A204.1 (cell line): ENCODE results near the gene LRRTM4.

Source experiments
- FAIRE-seq: peaks from 2 replicates; lab custom pipeline; 2012; peaks lifted over from hg19 to GRCh38; lab: Jason Lieb, UNC

LRRTM4 gene

GRCh38 chr2:77470096-77470495 is 52.1 kb downstream of the LRRTM4 start:
- FAIRE-seq = no peak

DNA sequence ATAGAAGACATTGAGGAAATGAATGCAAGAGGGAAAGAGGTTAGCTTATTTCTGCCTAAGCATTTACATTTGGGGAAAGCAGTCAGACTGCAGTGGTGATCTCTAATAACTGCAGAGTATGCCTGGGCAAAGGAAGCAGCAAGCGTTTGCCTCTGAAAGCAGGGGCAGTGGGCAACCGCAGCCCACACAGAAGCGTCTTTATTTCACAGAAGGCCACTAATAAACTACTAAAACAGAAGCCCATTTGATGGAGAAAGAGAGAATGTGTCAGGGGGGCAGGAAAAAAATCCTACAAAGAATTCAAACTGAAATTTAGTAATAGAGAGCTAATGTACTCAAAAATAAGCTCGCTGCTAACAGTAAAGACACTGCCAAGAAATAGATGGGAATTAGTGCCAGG is 53.1 kb downstream of the LRRTM4 start:
- FAIRE-seq = no peak

GRCh38 chr2:77459840-77460239 is 62.3 kb downstream of the LRRTM4 start:
- no peak for FAIRE-seq

GRCh38 chr2:77458216-77458615 is 64.0 kb downstream of the LRRTM4 start:
- FAIRE-seq = no peak

DNA sequence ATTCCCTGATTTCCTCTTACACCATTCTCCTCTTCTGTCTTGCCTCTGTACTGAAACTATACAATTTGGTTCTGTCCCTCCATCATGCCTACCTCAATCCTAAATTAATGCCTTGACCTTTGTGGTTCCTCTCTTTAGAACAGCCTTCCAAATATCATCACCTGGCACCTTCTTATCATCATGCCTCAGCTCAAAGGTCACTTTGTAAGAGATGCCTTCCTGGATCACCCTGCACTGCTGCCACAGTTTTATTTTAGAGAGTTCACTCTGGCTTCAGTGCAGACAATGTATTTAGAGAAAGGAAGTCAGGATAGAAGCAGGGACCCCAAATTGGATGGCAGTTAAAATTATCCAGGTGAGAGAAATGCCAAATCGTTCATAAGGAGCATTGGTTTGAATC is 64.5 kb downstream of the LRRTM4 start:
- FAIRE-seq = no peak

DNA sequence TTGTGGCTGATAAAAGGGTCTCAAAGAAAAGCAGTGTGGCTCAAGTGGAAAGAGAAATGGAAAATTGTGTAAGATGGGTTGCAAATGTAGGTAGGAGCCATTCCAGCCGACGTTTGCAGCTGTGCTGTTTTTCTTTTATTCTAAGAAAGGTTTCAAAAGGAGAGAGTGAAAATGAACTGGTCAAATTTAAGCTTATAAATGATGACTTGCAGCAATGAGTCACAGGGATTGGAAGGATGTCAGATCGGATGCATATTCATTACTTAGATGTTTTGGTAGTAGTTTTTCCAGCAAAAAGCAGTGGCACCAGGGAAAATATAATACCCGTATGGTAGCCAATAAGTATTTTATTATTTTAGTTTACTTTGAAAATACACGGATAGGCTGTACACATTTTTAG is 79.1 kb downstream of the LRRTM4 start:
- FAIRE-seq = no peak

DNA sequence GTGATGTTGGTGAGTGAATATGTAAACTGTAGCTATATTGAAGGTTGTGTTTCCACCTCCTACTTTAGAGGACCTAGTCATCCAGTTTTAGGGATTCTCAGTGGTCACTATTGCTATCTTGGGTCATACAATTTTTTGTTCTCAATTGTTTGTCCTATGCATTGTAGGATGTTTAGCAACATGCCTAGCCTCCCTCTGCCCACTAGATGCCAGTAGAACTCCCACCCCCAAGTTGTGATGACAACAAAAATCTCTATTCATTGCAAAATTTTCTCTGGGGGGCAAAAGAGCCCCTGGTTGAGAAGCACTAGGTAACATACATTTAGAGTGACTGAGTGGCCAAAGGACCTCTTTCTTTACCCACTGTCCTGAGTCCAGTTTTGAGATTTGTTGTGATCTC is 87.3 kb downstream of the LRRTM4 start:
- no peak for FAIRE-seq

DNA sequence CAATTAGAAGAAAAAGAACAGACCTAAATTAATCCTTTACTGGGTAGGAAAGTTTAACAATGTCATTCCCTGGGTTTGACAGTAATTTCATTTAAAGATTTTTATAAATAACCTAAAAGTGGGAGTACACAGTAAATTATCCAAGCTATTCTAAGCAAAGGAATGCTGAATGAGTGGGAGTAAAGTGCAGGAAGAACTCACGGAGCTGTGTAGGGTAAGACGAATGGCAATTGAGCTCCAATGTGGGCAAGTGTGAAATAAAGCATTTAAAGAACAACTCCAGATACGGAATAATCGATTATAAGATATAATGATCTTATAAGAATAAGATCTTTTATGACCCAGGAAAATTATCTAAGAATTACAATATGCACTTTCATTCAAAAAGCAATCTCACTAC is 93.2 kb downstream of the LRRTM4 start:
- FAIRE-seq = no peak

DNA sequence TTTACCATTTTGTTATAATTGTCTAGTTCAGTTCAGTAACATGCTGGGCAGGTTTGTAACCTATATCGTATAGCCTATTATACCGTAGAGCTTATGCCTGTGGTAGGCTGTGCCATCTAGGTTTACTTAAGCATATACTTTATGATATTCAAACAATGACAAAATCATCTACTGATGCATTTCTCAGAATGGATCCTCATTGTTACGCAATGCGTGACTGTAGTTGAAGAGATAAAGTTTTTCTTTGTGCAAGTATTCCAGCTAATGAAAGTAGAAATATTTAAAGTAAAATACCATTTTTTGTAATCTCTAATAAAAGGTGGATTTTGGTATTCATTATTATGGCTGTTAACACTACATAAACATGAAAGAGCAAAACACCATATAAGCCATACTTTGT is 100.2 kb downstream of the LRRTM4 start:
- FAIRE-seq = no peak

GRCh38 chr2:77418537-77418936 is 103.6 kb downstream of the LRRTM4 start:
- FAIRE-seq = no peak

DNA sequence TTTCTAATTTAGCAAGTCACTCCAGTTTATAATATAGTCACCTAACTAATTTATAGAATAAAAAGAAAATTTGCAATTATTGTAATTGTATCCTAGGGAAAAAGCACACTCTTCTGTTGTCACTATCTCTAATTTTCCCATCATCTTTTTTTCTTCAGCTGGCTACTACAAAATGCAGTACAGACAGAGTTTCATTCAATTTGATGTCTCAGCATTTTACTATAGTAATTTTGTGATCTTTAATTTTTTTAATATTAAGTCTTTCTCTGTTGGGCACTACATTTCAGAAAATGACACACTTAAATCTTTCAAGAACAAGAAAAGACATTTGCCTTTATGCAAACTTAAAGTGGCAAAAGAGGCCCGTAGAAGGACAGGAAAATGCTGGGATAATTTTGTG is 118.0 kb downstream of the LRRTM4 start:
- FAIRE-seq = no peak

DNA sequence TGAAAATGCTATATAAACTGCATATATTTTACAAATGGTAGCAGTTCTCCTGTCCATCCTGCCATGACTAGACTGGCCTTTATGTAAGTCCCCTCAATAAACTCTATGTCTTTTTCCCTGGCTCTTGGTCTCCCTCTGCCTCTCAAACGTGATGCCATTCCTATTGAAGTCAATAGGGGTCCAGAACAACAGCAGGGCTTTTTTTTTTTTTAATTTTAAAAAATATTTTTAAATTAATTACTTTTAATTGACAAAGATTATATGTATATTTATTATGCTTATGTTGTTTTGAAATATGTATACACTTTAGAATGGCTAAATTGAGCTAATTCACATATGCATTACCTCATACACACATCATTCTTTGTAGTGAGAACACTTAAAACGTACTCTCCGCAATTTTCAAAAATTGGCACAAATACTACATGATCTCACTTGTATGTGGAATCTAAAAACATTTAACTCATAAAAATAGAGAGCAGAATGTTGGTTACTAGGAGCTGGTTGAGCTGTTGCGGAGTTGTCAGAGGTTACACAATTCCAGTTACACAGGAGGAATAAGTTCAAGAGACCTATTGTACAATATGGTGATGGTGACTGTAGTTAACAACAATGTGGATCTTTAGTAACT is 123.1 kb downstream of the LRRTM4 start:
- no peak for FAIRE-seq

GRCh38 chr2:77397763-77398162 is 124.4 kb downstream of the LRRTM4 start:
- no peak for FAIRE-seq

DNA sequence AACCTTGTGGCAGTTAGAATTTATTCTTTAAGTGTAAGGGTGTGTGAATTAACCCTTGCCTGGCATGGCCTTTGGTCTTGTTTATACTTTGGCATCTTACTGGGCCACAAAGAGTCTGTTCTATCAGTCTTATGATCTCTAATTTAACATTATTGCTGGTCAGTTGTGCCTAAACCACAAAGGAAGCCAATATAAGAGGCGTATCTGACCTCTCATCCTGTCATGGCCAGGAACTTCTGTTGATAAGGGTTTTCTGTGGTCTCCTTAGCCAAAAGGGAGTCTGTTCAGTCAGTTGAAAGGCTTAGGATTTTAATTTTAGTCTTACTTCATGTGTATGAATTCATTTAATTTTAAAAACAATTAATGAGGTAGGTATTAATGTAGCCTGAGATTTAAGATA is 127.2 kb downstream of the LRRTM4 start:
- no peak for FAIRE-seq

DNA sequence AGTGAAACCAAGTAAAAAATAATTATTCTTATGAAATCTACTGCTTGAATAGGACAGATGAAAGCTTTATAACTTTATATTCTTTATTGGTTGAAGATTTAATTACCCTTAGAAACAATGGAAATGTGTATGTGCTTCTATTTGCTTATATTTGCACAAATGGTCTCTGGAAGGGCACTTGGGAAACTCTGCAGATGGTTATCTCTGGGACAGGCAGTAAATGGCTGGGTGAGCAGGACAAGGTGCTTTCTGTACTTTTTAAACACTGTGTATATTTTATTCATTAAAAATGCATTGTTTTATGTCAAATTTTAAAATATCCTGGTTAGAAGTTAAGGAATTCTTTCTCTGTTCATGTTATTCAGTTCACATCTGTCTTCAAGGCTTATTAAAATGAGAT is 131.1 kb downstream of the LRRTM4 start:
- no peak for FAIRE-seq

DNA sequence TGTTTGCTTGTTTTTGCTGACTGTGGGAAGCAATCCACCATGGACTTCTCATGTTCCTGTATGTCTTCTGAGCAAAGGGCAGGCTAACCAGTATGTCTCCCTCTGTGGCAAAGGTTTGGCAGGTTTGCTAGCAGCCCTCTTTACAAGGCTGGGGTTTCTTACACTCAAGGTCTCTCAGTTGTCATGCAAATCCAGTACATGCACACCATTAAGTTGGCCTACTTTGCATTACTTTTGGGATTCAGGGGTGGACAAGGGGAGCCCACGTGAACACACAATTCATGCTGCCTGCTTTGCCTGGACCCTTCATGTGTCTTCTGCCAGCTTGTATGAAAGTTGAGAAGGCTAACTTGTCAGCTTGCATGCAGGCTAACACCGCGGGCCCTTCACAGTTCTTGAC is 134.9 kb downstream of the LRRTM4 start:
- FAIRE-seq = no peak

DNA sequence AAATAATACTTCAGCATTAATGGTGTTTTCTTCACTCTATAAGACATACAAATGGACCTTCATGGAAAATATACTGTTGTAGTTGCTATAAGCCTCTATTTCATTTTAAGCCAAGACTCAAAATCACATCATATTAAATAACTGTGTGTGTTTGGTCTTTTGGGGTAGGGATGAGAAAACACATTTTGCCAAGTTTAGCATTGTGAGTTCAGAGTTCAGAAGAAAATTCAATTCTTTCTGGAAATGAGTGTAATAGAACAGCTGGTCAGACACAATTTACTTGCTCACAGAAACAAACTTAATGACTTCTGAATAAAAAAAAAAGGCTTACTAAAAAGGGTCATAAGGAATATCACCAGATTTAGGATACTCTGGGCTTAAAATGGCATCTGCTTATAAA is 149.5 kb downstream of the LRRTM4 start:
- no peak for FAIRE-seq

- FAIRE-seq = no peak
Measured at GRCh38 chr2:77370511-77370910, 151.7 kb downstream of the LRRTM4 start.

DNA sequence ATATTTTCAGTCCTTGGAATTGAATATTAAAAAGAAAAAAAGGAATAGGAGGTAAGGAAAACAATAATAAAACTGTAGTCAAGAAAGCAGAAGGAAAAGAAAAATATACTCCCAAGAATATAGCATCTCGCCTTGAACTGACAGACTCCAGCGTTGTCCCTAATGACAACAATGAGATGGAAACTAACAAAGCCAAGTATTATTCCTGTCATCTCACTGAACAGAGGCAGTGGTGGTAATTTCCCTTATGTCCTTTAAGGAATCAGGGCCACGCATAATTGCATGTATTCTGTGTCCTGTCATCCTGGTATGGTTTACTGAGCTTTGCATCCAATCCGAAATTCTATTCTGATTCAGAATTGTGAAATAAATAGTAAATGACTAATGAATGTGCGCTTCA is 158.9 kb downstream of the LRRTM4 start:
- no peak for FAIRE-seq

- FAIRE-seq = no peak
Measured at GRCh38 chr2:77348821-77349220, 173.4 kb downstream of the LRRTM4 start.

DNA sequence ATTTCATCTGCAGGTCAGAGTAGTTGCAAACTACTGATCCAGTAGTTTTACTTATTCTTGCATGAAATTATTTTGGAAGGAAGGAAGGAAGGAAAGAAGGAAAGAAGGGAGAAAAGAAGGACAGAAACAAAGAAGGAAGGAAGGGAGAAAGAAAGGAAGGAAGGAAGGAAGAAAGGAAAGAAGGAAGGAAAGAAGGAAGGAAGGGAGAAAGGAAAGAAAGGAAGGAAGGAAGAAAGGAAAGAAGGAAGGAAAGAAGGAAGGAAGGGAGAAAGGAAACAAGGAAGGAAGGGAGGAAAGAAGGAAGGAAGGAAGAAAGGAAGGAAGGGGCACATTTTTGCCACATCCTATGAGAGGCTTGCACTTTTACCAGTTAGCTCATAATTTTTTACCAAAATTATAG is 186.2 kb downstream of the LRRTM4 start:
- FAIRE-seq = no peak

DNA sequence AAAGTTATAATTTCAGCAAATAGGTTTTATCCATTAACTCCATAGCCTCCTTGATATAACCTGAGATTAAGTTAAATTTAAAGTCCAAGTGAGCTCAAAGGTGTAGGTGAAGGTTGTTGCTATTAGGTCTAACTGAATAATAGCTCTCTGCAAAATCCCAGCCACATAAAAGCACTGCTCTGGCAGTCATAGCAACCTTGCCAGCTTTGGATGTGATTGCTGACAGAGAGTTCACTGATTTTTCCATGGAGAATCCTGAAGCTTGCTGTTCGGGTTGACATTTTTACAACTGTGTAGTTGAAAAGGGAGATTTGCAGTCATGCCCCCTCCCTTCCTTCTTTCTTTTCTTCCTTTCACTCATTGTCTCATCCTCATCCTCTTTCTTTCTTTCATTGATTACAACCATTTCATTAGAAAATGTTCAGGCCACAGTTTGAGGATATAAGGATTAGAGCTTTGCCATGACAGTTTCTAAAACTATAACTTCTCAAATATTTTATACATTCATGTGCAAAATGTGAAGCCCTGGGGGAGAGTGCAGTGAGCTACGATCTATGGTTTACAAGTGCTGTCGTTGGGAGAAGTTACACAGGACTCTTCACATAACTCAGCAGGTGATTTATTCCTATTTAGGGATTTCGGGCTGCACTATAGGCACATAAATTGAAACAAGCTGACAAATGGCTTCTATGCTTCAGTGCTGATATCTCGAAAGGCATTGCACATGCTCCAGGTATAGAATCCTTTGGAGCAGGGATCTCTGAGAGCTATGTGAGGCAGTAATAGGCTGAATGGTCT is 193.8 kb downstream of the LRRTM4 start:
- FAIRE-seq = no peak

GRCh38 chr2:77325395-77325794 is 196.8 kb downstream of the LRRTM4 start:
- no peak for FAIRE-seq

DNA sequence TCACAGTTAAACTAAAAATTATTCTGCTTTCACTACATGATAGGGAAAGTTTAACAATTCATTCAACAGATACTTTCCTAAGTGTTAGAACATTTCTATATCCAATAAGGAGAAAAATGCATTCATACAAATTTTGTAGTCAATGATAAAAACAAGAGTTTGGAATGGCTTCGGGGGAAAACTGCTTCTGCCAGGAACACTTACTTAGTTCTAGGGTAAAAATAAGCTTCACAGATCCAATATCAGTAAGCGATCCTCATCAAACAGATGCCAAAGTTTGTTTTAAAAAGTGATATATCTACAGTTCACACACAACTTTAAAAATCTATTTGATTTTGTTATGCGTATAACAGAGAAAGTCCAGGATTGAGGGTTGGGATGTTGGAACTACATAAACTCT is 199.7 kb downstream of the LRRTM4 start:
- no peak for FAIRE-seq
